Neuronal stem cell (in vitro differentiated cells): Measurements from ENCODE around the gene DUOXA1.
"Not testable (repeated sequence)": the region's sequence is repeated elsewhere in the genome, so short reads cannot be mapped to it uniquely, and the experiment has no call there.

Experiments used
- DNase-seq: peaks from one replicate; pipeline ENCODE4 v3.0.0-alpha.2; 2013; ENCODE audit warnings: low spot score
- H2AFZ ChIP-seq: one replicate; pipeline ENCODE4 v1.6.1; 2013; ENCODE audit warnings: mild to moderate bottlenecking, low read length, inconsistent platforms
- H2AK5ac ChIP-seq: 2 replicates; pipeline ENCODE4 v1.6.1; 2013; ENCODE audit warnings: low read depth, mild to moderate bottlenecking, inconsistent platforms, low read length, moderate library complexity, mixed read lengths
- H2BK120ac ChIP-seq: 2 replicates; pipeline ENCODE4 v1.6.1; 2013; ENCODE audit warnings: low read depth, mild to moderate bottlenecking, inconsistent platforms, low read length, moderate library complexity, mixed read lengths
- H2BK12ac ChIP-seq: one replicate; pipeline ENCODE4 v1.6.1; 2013; ENCODE audit warnings: low read length, inconsistent platforms
- H2BK15ac ChIP-seq: 2 replicates; pipeline ENCODE4 v1.6.1; 2013; ENCODE audit warnings: mild to moderate bottlenecking, low read length, inconsistent platforms, mixed read lengths
- H2BK5ac ChIP-seq: one replicate; pipeline ENCODE4 v1.6.1; 2013; ENCODE audit warnings: inconsistent platforms, mild to moderate bottlenecking, low read length, moderate library complexity
- H3K14ac ChIP-seq: one replicate; pipeline ENCODE4 v1.6.1; 2013; ENCODE audit warnings: low read length, inconsistent platforms
- H3K18ac ChIP-seq: 2 replicates; pipeline ENCODE4 v1.6.1; 2013; ENCODE audit warnings: low read length, inconsistent platforms
- H3K23ac ChIP-seq: 2 replicates; pipeline ENCODE4 v1.6.1; 2013; ENCODE audit warnings: low read depth, mild to moderate bottlenecking, mixed read lengths, low read length, inconsistent platforms; ENCODE audit not compliant: poor library complexity
- H3K27ac ChIP-seq: replicated peaks from 3 replicates; pipeline ENCODE4 v1.5.1; 2013; ENCODE audit warnings: low read length, inconsistent platforms
- H3K27me3 ChIP-seq, 3 experiments: 2 replicates each; pipeline ENCODE4 v1.6.1; 2013; ENCODE audit warnings: low read length in 3 of 3, mild to moderate bottlenecking in 2 of 3, inconsistent platforms in 1 of 3, low read depth in 1 of 3, mixed read lengths in 1 of 3, moderate library complexity in 1 of 3; ENCODE audit not compliant: control insufficient read depth in 3 of 3, insufficient read depth in 3 of 3
- H3K36me3 ChIP-seq, 2 donors: replicated peaks in 1 of 2; 2 replicates each; pipeline ENCODE4 v1.6.1; 2013; ENCODE audit warnings: low read length in 2 of 2; ENCODE audit not compliant: control insufficient read depth in 2 of 2, insufficient read depth in 2 of 2
- H3K4ac ChIP-seq: 2 replicates; pipeline ENCODE4 v1.6.1; 2013; ENCODE audit warnings: inconsistent platforms, mild to moderate bottlenecking, low read length, moderate library complexity
- H3K4me1 ChIP-seq, 2 donors: 1 replicate in 1 of 2; 2 replicates in 1 of 2; pipeline ENCODE4 v1.6.1; 2013; ENCODE audit warnings: low read length in 2 of 2, low read depth in 1 of 2; ENCODE audit not compliant: control insufficient read depth in 2 of 2, insufficient read depth in 1 of 2
- H3K4me2 ChIP-seq: one replicate; pipeline ENCODE4 v1.6.1; 2013; ENCODE audit warnings: mild to moderate bottlenecking, low read length, inconsistent platforms; ENCODE audit not compliant: insufficient read depth, poor library complexity, severe bottlenecking
- H3K4me3 ChIP-seq, 2 donors: 2 replicates each; pipeline ENCODE4 v1.5.1; 2013; ENCODE audit warnings: low read length in 2 of 2, mild to moderate bottlenecking in 2 of 2, inconsistent platforms in 1 of 2, moderate library complexity in 1 of 2
- H3K79me1 ChIP-seq: one replicate; pipeline ENCODE4 v1.6.1; 2013; ENCODE audit warnings: low read depth, mild to moderate bottlenecking, inconsistent platforms, low read length, moderate library complexity
- H3K9ac ChIP-seq: one replicate; pipeline ENCODE4 v1.6.1; 2013; ENCODE audit warnings: mild to moderate bottlenecking, low read depth, low read length, inconsistent platforms; ENCODE audit not compliant: poor library complexity
- H3K9me3 ChIP-seq, 2 donors: replicated peaks in 1 of 2; 2 replicates each; pipeline versions ENCODE3 to v1.6.1; 2013; ENCODE audit warnings: low read length in 2 of 2, mild to moderate bottlenecking in 2 of 2, inconsistent platforms in 1 of 2, low read depth in 1 of 2, mixed read lengths in 1 of 2, moderate library complexity in 1 of 2; ENCODE audit not compliant: control insufficient read depth in 2 of 2, insufficient read depth in 1 of 2
- H4K8ac ChIP-seq: one replicate; pipeline ENCODE4 v1.6.1; 2013; ENCODE audit warnings: low read depth, mild to moderate bottlenecking, inconsistent platforms, low read length, moderate library complexity
- H4K91ac ChIP-seq: one replicate; pipeline ENCODE4 v1.6.1; 2013; ENCODE audit warnings: low read length, low read depth, mild to moderate bottlenecking, inconsistent platforms; ENCODE audit not compliant: poor library complexity
- WGBS, 2 donors: extraction: QIAGEN DNeasy Blood & Tissue Kit; methylation state at CpG; one replicate each; pipeline ENCODE4 v1.1.7; 2013; ENCODE audit warnings: missing lambda C conversion rate in 2 of 2, mixed read lengths in 1 of 2; ENCODE audit not compliant: insufficient read length in 2 of 2, insufficient replicate concordance in 1 of 2; ENCODE audit errors: extremely low coverage in 2 of 2; 5-methylcytosine and 5-hydroxymethylcytosine counted together

DUOXA1 gene

DNA sequence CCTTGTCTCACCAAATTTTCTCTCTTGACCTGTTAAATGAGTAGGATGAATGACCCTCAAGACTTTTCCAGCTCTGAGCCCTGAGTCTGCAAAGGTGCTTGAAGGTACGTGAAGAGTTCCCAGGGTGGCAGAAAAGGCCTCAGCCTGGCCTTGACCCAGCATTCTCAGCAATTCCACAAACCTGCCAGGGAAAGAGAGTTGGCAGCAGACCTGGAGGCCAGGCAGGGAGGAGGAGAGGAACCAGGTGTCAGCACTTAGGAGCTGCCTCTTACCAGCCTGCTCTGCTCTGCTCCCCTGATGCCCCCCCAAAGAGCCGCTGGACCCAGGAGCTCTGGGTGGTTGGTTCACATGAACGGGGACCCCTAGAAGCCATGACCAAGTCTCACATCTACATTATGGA is 49.1 kb downstream of the DUOXA1 start:
- not testable (repeated sequence) for H3K9ac ChIP-seq, H2AFZ ChIP-seq, H3K79me1 ChIP-seq, H2BK12ac ChIP-seq, H3K27me3 ChIP-seq, H3K27ac ChIP-seq, H3K9me3 ChIP-seq, H3K4me1 ChIP-seq, H3K18ac ChIP-seq, H3K14ac ChIP-seq, H3K4me3 ChIP-seq, H2AK5ac ChIP-seq, H4K91ac ChIP-seq, H2BK5ac ChIP-seq, H3K23ac ChIP-seq, H3K4ac ChIP-seq, DNase-seq, H3K4me2 ChIP-seq, H3K36me3 ChIP-seq, H2BK120ac ChIP-seq, H2BK15ac ChIP-seq, H4K8ac ChIP-seq
- WGBS, 2 donors: no CpG with 5 or more reads among the region's 3 CpGs

DNA sequence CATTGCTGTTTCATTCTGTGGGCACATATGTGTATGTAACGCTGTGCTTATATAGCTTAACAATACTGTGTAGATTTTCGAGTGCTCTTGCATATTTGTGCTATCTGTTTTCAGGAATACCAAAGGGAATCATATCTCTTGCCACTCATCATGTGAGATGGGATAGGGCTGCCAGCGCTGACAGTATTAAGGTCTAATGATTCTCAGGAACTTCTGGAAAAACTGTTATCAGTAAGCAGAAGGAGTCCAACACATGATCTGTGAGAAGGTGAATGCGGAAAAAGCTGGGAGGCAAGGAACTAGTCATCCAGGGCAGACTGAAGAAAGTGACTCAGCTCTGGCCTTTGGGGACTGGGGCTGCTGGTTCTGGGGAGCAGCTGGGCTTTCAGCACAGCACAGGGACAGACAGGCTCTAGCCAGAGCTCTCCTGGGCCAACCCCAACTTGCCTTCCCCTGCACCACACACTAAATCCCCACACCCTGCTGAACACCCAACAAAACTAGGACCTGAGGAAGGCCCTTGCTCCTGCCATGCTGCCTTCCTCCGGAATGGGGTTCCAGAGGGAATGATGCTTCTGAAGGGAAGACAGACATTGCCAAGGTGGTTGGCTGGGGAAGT is 49.9 kb downstream of the DUOXA1 start:
- H3K9ac ChIP-seq, H2AK5ac ChIP-seq, H3K14ac ChIP-seq, H3K4me3 ChIP-seq, H2BK5ac ChIP-seq, H4K8ac ChIP-seq, H3K4me2 ChIP-seq, H2BK12ac ChIP-seq, H3K4me1 ChIP-seq, H3K4ac ChIP-seq, H2AFZ ChIP-seq, H3K79me1 ChIP-seq, H4K91ac ChIP-seq, H2BK120ac ChIP-seq, H2BK15ac ChIP-seq, H3K9me3 ChIP-seq, H3K36me3 ChIP-seq, H3K27ac ChIP-seq, DNase-seq, H3K23ac ChIP-seq, H3K18ac ChIP-seq, H3K27me3 ChIP-seq: not testable (repeated sequence)
- no CpG with 5 or more reads among the region's 5 CpGs for WGBS, 2 donors

DNA sequence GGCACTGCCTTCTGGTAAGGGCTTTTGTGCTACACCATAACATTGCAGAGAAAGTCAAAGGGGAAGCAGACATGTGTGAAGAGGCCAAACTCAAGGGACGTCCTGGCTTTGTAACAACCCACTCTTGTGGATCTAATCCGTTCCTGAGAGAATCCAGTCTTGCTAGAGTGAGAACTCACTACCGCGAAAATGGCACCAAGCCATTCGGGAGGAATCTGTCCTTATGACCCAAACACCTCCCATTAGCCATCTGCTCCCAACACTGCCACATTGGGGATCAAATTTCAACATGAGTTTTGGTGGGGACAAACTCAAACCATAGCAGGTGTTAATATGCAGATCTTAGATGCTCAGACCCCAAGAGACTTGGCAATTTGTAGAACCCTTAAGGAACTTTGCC is 50.5 kb downstream of the DUOXA1 start:
- H2BK15ac ChIP-seq, H2BK120ac ChIP-seq, H3K27ac ChIP-seq, H3K27me3 ChIP-seq, H2BK12ac ChIP-seq, H2AFZ ChIP-seq, H4K91ac ChIP-seq, H4K8ac ChIP-seq, H3K4ac ChIP-seq, H3K18ac ChIP-seq, DNase-seq, H3K9ac ChIP-seq, H3K9me3 ChIP-seq, H3K79me1 ChIP-seq, H3K4me3 ChIP-seq, H3K4me2 ChIP-seq, H3K36me3 ChIP-seq, H3K23ac ChIP-seq, H2BK5ac ChIP-seq, H3K4me1 ChIP-seq, H3K14ac ChIP-seq, H2AK5ac ChIP-seq: not testable (repeated sequence)
- no CpG with 5 or more reads among the region's 5 CpGs for WGBS, 2 donors

DNA sequence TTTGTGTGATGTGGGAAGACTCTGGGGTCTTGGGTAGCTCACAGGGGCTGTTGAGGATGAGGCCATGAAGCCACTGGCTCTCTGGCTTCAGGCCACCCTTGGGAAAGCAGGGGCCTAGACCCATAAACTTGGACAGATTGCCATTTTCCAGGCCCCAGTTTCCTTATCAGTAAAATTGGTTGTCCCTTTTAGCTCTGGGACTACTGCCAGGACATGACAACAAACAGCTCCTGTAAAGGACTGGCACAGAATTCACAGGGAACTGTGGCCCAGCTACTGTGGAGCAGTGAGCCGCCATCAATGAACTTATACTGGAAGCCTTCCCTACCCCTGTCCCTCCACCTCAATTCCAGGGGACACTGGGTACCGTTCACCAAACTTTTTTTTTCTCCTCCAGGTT is 52.3 kb downstream of the DUOXA1 start:
- no CpG with 5 or more reads among the region's 2 CpGs for WGBS, 2 donors

More for the DNA sequence above, 52.3 kb downstream of the DUOXA1 start:
- not testable (repeated sequence) for H3K36me3 ChIP-seq, H3K4me1 ChIP-seq, H3K4me3 ChIP-seq, H3K27me3 ChIP-seq, H3K14ac ChIP-seq, H2AK5ac ChIP-seq, H3K4ac ChIP-seq, H2AFZ ChIP-seq, H3K9ac ChIP-seq, H4K8ac ChIP-seq, H3K23ac ChIP-seq, H3K9me3 ChIP-seq, H3K4me2 ChIP-seq, DNase-seq, H3K27ac ChIP-seq, H3K18ac ChIP-seq, H2BK5ac ChIP-seq, H2BK120ac ChIP-seq, H4K91ac ChIP-seq, H2BK15ac ChIP-seq, H2BK12ac ChIP-seq, H3K79me1 ChIP-seq
